Bronchial epithelial cell (primary cell): ENCODE results near the gene PLSCR2. TPM values are rescaled to one million over a fixed set of nuclear protein-coding genes. Genes with fewer than 3 reads are reported as not detected.
"Not testable (repeated sequence)": the region's sequence is repeated elsewhere in the genome, so short reads cannot be mapped to it uniquely, and the experiment has no call there.

Experiments used
- DNase-seq: peaks from one replicate; pipeline ENCODE4 v3.0.0-alpha.2; 2010; ENCODE audit warnings: low read depth
- FAIRE-seq: peaks from 2 replicates; lab custom pipeline; 2011; peaks lifted over from hg19 to GRCh38; lab: Jason Lieb, UNC
- H3K27me3 ChIP-seq: 2 replicates; pipeline ENCODE4 v1.5.1; 2011; ENCODE audit warnings: low read length; ENCODE audit not compliant: control insufficient read depth, insufficient read depth
- H3K36me3 ChIP-seq: 2 replicates; pipeline ENCODE4 v1.5.1; 2011; ENCODE audit warnings: low read length; ENCODE audit not compliant: control insufficient read depth, insufficient read depth
- H3K4me3 ChIP-seq: 2 replicates; pipeline ENCODE4 v1.5.1; 2011; ENCODE audit warnings: mild to moderate bottlenecking, low read depth, low read length, control low read depth
- CTCF ChIP-seq: IDR thresholded peaks from 2 replicates; pipeline ENCODE4 v1.5.1; 2011; ENCODE audit warnings: mild to moderate bottlenecking, moderate library complexity, low read length, control low read depth, inconsistent platforms; ENCODE audit not compliant: insufficient read depth, severe bottlenecking
- total RNA-seq: library from RNA; depleted of rRNA; stranded (reverse); fragments of >200 nt; gene quantifications from 2 replicates; pipeline ENCODE4 v1.2.1, GENCODE V29; 2014

The PLSCR2 gene
- total RNA-seq, 1 donor from 2014 or later = not detected

GRCh38 chr3:146501752-146502151, 32.4 kb upstream of the PLSCR2 start:
- no peaks in the 10 kb centered on the region for H3K36me3 ChIP-seq
- FAIRE-seq (no peak), DNase-seq (no peak)
- no peak overlapping the region for H3K4me3 ChIP-seq
- H3K27me3 ChIP-seq = no peaks in the 10 kb centered on the region
- no peak for TF ChIP-seq CTCF

GRCh38 chr3:146499701-146500100, 30.3 kb upstream of the PLSCR2 start:
- TF ChIP-seq CTCF = no peak
- Histone ChIP-seq H3K36me3 (no peaks in the 10 kb centered on the region), H3K4me3 (no peak overlapping the region), H3K27me3 (no peaks in the 10 kb centered on the region)
- no peak for FAIRE-seq
- no peak for DNase-seq

GRCh38 chr3:146498002-146498736, 28.8 kb upstream of the PLSCR2 start:
- FAIRE-seq (no peak), DNase-seq (no peak)
- H3K36me3 ChIP-seq = no peaks in the 10 kb centered on the region
- no peaks in the 10 kb centered on the region for H3K27me3 ChIP-seq
- H3K4me3 ChIP-seq = no peak overlapping the region
- TF ChIP-seq CTCF = no peak

- H3K36me3 ChIP-seq, FAIRE-seq, DNase-seq, H3K27me3 ChIP-seq, H3K4me3 ChIP-seq: not testable (repeated sequence)
These were observed 27.9 kb upstream of the PLSCR2 start for GRCh38 chr3:146497145-146497843.

GRCh38 chr3:146496726-146497125, 27.4 kb upstream of the PLSCR2 start:
- Histone ChIP-seq H3K27me3 (no peaks in the 10 kb centered on the region), H3K4me3 (no peak overlapping the region), H3K36me3 (no peaks in the 10 kb centered on the region)
- DNase-seq = no peak
- no peak for TF ChIP-seq CTCF
- no peak for FAIRE-seq

GRCh38 chr3:146496251-146496650, 26.9 kb upstream of the PLSCR2 start:
- no peak for TF ChIP-seq CTCF
- Histone ChIP-seq H3K4me3 (no peak overlapping the region), H3K27me3 (no peaks in the 10 kb centered on the region), H3K36me3 (no peaks in the 10 kb centered on the region)
- DNase-seq (no peak), FAIRE-seq (no peak)
